Keratinocyte (primary cell): Measurements from ENCODE around the gene BCL2L1. TPM values are rescaled to one million over a fixed set of nuclear protein-coding genes. Genes with fewer than 3 reads are reported as not detected.
"Not testable (repeated sequence)": the region's sequence is repeated elsewhere in the genome, so short reads cannot be mapped to it uniquely, and the experiment has no call there.

Source experiments
- DNase-seq: peaks from one replicate; pipeline ENCODE4 v3.0.0-alpha.2; 2011; ENCODE audit warnings: low read depth, missing footprints, low spot score
- FAIRE-seq: peaks from 2 replicates; lab custom pipeline; 2011; peaks lifted over from hg19 to GRCh38; lab: Jason Lieb, UNC
- H2AFZ ChIP-seq: 2 replicates; pipeline ENCODE4 v1.6.0; 2012; ENCODE audit warnings: low read length, control low read depth, inconsistent platforms; ENCODE audit not compliant: control insufficient read depth
- H3K27ac ChIP-seq: 2 replicates; pipeline ENCODE4 v1.5.1; 2011; ENCODE audit warnings: low read length; ENCODE audit not compliant: control insufficient read depth, insufficient read depth
- H3K27me3 ChIP-seq: 3 replicates; pipeline ENCODE4 v1.6.0; 2011; ENCODE audit warnings: low read length; ENCODE audit not compliant: control insufficient read depth, insufficient read depth; ENCODE audit errors: extremely low read depth
- H3K36me3 ChIP-seq, 2 experiments: 2 replicates in 1 of 2; 3 replicates in 1 of 2; pipeline ENCODE4 v1.5.1; 2011; ENCODE audit warnings: low read length in 2 of 2, mild to moderate bottlenecking in 1 of 2; ENCODE audit not compliant: control insufficient read depth in 2 of 2, insufficient read depth in 2 of 2; ENCODE audit errors: extremely low read depth in 1 of 2
- H3K4me1 ChIP-seq: 3 replicates; pipeline ENCODE4 v1.5.1; 2011; ENCODE audit warnings: low read length; ENCODE audit not compliant: control insufficient read depth, insufficient read depth; ENCODE audit errors: extremely low read depth
- H3K4me2 ChIP-seq: 3 replicates; pipeline ENCODE4 v1.6.0; 2011; ENCODE audit warnings: low read depth, low read length; ENCODE audit not compliant: control insufficient read depth, insufficient read depth; ENCODE audit errors: extremely low read depth
- H3K4me3 ChIP-seq, 3 experiments: fragments of 200-600 bp in 1 of 3; sonication (generic) in 1 of 3; 2 replicates in 2 of 3; 3 replicates in 1 of 3; pipeline ENCODE4 v1.5.1; 2011 to 2016; ENCODE audit warnings: low read length in 3 of 3, mild to moderate bottlenecking in 3 of 3, control low read depth in 2 of 3, inconsistent platforms in 1 of 3, low read depth in 1 of 3, mixed read lengths in 1 of 3, mixed run types in 1 of 3, moderate library complexity in 1 of 3; ENCODE audit not compliant: control insufficient read depth in 2 of 3, insufficient read depth in 2 of 3; ENCODE audit errors: extremely low read depth in 1 of 3
- H3K79me2 ChIP-seq: 2 replicates; pipeline ENCODE4 v1.6.0; 2012; ENCODE audit warnings: low read length; ENCODE audit not compliant: control insufficient read depth, insufficient read depth
- H3K9ac ChIP-seq: 3 replicates; pipeline ENCODE4 v1.6.0; 2011; ENCODE audit warnings: low read length; ENCODE audit not compliant: control insufficient read depth, insufficient read depth; ENCODE audit errors: extremely low read depth
- H3K9me1 ChIP-seq: 3 replicates; pipeline ENCODE4 v1.6.0; 2011; ENCODE audit warnings: low read length; ENCODE audit not compliant: control insufficient read depth, insufficient read depth; ENCODE audit errors: extremely low read depth
- H3K9me3 ChIP-seq: 2 replicates; pipeline ENCODE4 v1.5.1; 2012; ENCODE audit warnings: low read depth, low read length; ENCODE audit not compliant: control insufficient read depth
- H4K20me1 ChIP-seq: 3 replicates; pipeline ENCODE4 v1.6.0; 2011; ENCODE audit warnings: low read length; ENCODE audit not compliant: control insufficient read depth, insufficient read depth; ENCODE audit errors: extremely low read depth
- CTCF ChIP-seq, 3 experiments: IDR thresholded peaks in 1 of 3; conservative IDR thresholded peaks in 1 of 3; optimal IDR thresholded peaks in 1 of 3; 2 replicates in 2 of 3; 3 replicates in 1 of 3; pipeline versions ENCODE3 to v1.5.1; 2011; ENCODE audit warnings: low read length in 3 of 3, mild to moderate bottlenecking in 3 of 3, moderate library complexity in 2 of 3, control low read depth in 1 of 3, inconsistent platforms in 1 of 3; ENCODE audit not compliant: insufficient read depth in 2 of 3; ENCODE audit errors: extremely low read depth in 1 of 3
- EZH2 ChIP-seq: IDR thresholded peaks from one replicate; pipeline ENCODE4 v1.6.1; 2012; ENCODE audit warnings: inconsistent platforms, mild to moderate bottlenecking, low read length, moderate library complexity
- dilution Hi-C: fragments of 300-500 bp; cut with MboI; formaldehyde crosslinking; loops from one replicate; pipeline ENCODE4 v1.7.0; 2020; ENCODE audit warnings: low sequenced_read_pairs; ENCODE audit not compliant: extremely low pct_ligation_motif_present
- polyA plus RNA-seq, 5 experiments: library from polyadenylated mRNA; depleted of rRNA in 3 of 5; stranded (reverse) in 3 of 5; stranded (forward) in 1 of 5; unstranded in 1 of 5; fragments of >200 nt; gene quantifications; 1 replicate in 1 of 5; 2 replicates in 3 of 5; 3 replicates in 1 of 5; pipeline versions ENCODE4 v1.2.1 to v1.2.3, GENCODE V29; 2011 to 2012; ENCODE audit warnings: missing spikeins in 2 of 5, low read depth in 1 of 5, low replicate concordance in 1 of 5

Gene BCL2L1
- polyA plus RNA-seq, 1 donor (not counting 4 experiments of a cell fraction or from before 2014, with no cell fraction given): 109 TPM

GRCh38 chr20:31626534-31626933, 96.1 kb downstream of the BCL2L1 start:
- H3K9me3 ChIP-seq, H3K4me2 ChIP-seq, H2AFZ ChIP-seq, H3K79me2 ChIP-seq, H3K27me3 ChIP-seq, H3K4me3 ChIP-seq, H3K9ac ChIP-seq, H4K20me1 ChIP-seq, dilution Hi-C loops, H3K4me1 ChIP-seq, H3K27ac ChIP-seq, H3K9me1 ChIP-seq, FAIRE-seq, H3K36me3 ChIP-seq, DNase-seq: not testable (repeated sequence)

- dilution Hi-C loops, H2AFZ ChIP-seq: not testable (repeated sequence)
These were observed 99.6 kb downstream of the BCL2L1 start for GRCh38 chr20:31623123-31623505.

GRCh38 chr20:31620246-31620645, 102.4 kb downstream of the BCL2L1 start:
- FAIRE-seq (no peak), DNase-seq (no peak)
- Histone ChIP-seq H3K79me2 (no peaks in the 10 kb centered on the region), H2AFZ (no peak overlapping the region), H3K4me3 (no peak overlapping the region), H3K27me3 (no peaks in the 10 kb centered on the region), H3K9me1 (no peaks in the 10 kb centered on the region), H3K4me1 (no peaks in the 10 kb centered on the region), H3K4me2 (no peak overlapping the region), H4K20me1 (no peaks in the 10 kb centered on the region), H3K27ac (no peak overlapping the region), H3K9me3 (no peaks in the 10 kb centered on the region), H3K9ac (no peak overlapping the region), H3K36me3 (no peaks in the 10 kb centered on the region)
- dilution Hi-C loops: no loop called here
- TF ChIP-seq EZH2 (no peak), CTCF (optimal IDR thresholded peaks at IDR 0.05 in 1 of 3, IDR thresholded peaks at IDR 0.05 in 1 of 3, conservative IDR thresholded peaks at IDR 0.05 in 1 of 3; ENCODE audit: extremely low read depth in 1 of 3, insufficient read depth in 2 of 3, low read length in 3 of 3) (no peak)

More at GRCh38 chr20:31623123-31623505, 99.6 kb downstream of the BCL2L1 start:
- not testable (repeated sequence) for H4K20me1 ChIP-seq, FAIRE-seq, H3K4me2 ChIP-seq, H3K9ac ChIP-seq, H3K27me3 ChIP-seq, DNase-seq, H3K27ac ChIP-seq, H3K9me1 ChIP-seq, H3K36me3 ChIP-seq, H3K9me3 ChIP-seq, H3K79me2 ChIP-seq, H3K4me3 ChIP-seq, H3K4me1 ChIP-seq
